HG02610 (cell line): ENCODE measurements around the gene HECW1.

Source experiments
- ATAC-seq: cut with Tn5 transposase; IDR thresholded peaks from one replicate; pipeline ENCODE4 v1.9.1; 2021; ENCODE audit warnings: mild to moderate bottlenecking, moderate library complexity; ENCODE audit not compliant: unreplicated experiment

HECW1 gene

DNA sequence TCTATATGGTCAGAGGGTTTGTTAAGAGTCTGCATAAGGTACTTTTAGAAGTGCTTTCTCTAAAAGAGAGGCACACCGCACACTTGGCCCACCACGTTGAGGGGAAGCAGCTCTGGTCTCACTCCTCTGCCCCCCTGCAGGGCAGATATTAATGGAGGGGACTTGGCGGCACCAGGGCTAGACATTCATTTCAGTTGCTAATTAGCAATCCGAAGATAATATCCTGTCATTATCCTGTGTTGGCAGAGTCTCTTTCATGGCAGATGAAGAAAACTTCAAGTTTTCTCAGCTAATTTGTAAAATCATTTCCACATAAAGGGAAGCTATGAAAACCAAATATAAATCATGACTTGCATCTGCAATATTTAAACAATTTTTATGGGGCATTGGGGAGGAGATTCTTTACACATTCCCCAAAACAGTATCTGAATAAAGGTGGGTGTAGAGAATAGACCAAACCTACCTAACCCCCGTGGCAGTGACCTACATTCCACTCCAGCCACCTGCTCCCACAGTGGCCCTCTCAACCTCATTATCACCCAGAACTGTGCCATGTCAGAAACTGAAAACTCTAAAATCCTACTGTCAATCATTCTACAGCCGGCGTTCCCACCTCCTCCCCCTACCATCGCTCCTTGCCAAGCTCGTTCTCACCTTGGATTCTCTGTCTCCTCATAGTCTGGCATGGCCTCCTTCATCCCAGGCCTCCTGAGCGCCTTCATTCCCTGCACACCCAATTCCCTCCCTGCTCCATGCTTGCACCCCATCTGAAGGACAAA, 416.3 kb downstream of the HECW1 start:
- no peak for ATAC-seq

DNA sequence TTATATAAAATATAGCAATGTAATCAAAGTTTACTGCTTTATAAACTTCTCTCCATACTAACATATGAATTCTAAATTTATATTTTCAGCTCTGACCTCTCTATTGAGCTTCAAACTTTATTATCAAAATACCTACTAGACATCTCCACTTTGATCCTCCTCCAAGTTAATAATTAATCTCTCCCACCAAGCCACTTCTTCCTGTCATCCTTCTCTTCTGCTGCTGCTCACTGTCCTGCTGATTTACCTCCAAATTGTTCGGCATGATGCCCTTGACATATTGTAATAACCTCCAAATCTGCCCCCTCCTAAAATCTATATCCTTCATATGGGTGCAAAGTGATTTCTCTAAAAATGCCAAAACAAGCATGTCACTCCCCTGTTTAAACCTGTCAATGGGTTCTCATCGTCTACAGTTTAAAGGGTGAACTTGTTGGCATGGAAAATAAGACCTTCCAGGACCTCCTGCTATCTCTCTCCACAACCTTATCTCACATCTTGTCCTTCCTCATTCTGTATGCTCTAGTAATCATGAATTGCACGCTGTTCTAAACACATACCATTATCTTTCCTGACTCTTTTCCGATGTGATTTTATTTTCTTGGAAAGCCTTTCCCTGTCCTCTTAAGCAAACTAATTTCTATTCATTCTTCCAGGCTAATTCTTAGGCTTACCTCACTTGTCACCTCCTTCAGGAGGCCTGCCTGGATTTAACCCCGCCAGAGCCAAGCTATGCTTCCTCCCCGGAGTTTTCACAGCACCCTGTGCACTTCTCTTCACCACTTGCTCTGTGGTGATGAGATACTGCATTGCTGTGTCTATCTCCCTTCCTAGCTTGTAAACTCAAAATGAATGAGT, 418.3 kb downstream of the HECW1 start:
- ATAC-seq: no peak

- no peak for ATAC-seq
Observed at GRCh38 chr7:43531700-43532099, 419.3 kb downstream of the HECW1 start.

- ATAC-seq: no peak
Observed at GRCh38 chr7:43533801-43534479, 421.5 kb downstream of the HECW1 start.

GRCh38 chr7:43535031-43535451, 422.6 kb downstream of the HECW1 start:
- ATAC-seq: no peak

DNA sequence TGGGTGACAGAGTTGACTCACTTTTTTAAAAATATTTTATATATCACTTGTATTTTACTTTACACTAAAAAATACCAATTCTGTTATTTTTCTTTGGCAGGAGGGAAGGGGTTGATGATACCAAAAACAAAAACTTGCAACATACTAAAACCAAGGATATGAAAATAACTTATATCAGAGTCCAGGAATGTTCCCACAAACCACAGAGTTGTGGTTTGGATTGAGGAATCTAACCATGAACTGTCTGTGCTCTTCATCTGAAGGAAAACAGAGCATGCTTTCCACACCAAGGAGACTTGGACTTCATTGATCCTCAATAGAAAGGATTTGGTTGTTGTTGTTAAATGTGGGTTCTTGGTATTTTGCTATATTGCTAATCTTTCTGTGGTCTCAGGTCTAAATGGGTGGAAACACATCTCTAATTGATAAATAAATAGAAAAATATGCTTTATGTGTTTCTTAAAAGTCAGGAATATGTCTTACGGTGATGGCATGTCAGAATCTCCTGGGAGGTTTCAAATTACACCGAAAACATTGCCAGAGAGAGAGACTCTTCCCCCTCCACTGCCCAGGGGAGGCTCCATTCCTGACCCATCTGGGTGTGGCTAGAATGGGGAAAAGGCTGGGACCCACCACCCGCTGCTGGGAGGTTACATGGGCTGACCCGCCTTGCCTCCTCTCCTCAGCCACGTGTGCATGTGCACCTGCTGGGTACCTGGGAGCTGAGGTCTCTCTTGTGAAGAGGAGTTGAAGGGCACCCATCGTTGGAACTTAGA, 423.6 kb downstream of the HECW1 start:
- ATAC-seq: no peak

DNA sequence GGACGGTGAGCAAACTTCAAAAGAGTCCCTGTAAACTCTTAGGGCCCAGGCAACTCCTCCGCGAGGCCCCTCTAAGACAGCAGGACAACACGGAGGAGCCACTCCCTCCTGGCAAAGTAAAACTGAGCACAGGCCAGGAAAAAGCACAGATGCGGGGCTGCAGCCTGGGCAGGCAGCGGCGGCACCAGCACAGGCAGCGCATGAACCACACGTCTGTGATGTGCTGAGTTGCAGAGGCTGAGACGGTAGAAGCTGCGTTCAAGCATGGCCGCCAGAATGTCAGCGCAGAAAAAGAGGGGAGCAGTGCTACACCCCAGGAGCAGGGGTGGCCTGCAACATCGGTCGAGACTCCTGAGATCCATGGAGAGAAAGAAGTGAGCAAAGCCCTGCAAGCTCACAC, 424.3 kb downstream of the HECW1 start:
- no peak for ATAC-seq

GRCh38 chr7:43537765-43538403, 425.4 kb downstream of the HECW1 start:
- ATAC-seq: no peak

DNA sequence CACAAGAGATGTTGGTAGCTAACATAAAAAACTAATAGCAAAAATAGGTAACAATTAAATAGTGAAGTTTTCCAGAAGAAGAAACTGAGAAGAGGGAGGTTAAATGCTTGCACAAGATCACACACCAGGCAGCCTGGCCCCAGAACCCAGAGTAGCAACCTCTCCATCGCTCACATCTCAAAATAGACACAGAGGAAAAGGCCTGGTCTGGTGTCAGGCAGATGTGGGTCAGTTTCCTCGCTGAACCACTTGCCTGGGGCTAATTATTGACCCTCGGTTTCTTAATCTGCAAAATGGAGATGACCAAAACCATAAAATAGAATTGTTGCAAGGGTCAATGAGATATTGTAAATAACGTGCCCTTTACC, 425.9 kb downstream of the HECW1 start:
- no peak for ATAC-seq

DNA sequence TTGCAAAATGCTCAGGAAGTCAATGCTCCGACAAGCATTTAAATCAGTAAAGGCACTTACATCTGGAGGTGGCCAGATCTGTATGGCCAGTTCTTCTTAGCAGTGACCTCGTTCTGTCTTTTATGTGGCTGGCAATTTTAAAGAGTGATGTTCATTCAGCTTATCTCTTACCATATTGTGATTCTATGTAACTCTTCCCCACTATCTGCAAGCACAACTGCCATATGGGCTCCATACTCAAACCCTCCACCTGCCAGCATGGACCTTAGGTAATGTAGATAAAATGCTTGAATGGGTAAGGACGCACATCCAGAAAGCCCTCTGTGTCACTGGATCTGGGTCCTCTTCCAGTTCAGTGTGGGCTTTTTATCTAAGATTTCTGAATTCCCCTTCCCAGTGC, 428.0 kb downstream of the HECW1 start:
- no peak for ATAC-seq

GRCh38 chr7:43542716-43543115, 430.3 kb downstream of the HECW1 start:
- ATAC-seq: no peak

DNA sequence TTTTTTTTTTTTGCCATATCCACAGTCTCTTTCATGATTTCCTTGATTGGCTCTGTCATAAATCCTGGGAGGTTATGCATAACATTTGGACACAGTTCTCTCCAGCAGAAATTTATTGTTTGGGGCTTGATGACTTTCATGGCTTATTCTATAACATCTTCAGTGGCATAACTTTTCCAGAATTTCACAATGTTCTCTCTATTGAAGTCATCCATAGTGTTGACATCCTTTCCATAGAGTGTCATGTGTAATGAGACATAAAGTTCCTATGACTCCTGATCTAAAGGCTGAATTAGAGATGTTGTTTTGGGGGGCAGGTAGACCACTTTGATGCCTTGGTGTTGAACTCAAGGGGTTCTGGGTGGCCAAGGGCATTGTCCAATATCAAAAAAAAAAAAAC, 433.8 kb downstream of the HECW1 start:
- ATAC-seq: no peak

DNA sequence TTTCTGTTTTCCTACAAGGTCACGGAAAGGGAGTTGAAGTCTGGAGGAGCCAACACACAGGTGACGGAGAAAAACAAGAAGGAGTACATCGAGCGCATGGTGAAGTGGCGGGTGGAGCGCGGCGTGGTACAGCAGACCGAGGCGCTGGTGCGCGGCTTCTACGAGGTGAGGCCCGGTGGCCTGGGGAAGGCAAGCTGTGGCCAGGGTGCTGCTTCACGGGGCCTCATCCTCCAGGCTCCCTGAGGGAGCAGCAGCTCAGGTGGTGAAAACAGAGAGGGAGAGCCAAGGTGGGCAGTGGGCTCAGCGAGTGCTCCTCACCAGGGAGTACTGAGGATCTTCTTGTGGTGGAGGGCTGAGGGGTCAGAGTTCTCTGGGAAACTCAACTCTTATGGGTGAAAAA, 438.0 kb downstream of the HECW1 start:
- no peak for ATAC-seq

- no peak for ATAC-seq
Observed at GRCh38 chr7:43552122-43552521, 439.7 kb downstream of the HECW1 start.

DNA sequence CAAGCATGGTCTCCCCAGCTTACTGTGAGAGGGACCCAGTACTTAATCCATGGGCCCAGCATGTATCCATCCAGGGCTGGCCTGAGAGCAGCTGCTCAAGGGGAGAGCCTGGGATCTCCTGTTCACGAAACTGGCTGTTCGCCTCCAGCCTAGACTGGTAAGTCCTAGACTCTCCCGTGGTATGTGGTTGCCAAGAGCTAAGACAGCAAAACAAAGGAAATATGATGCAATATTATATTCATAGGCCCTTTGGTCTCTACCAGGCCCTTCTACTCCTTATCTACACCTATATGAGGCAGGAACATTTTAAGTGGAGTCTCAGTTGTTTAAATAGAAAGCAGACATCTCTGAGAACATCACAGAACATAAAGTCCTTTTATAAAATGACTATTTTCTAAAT, 441.6 kb downstream of the HECW1 start:
- no peak for ATAC-seq

GRCh38 chr7:43554423-43554822, 442.0 kb downstream of the HECW1 start:
- ATAC-seq: no peak

DNA sequence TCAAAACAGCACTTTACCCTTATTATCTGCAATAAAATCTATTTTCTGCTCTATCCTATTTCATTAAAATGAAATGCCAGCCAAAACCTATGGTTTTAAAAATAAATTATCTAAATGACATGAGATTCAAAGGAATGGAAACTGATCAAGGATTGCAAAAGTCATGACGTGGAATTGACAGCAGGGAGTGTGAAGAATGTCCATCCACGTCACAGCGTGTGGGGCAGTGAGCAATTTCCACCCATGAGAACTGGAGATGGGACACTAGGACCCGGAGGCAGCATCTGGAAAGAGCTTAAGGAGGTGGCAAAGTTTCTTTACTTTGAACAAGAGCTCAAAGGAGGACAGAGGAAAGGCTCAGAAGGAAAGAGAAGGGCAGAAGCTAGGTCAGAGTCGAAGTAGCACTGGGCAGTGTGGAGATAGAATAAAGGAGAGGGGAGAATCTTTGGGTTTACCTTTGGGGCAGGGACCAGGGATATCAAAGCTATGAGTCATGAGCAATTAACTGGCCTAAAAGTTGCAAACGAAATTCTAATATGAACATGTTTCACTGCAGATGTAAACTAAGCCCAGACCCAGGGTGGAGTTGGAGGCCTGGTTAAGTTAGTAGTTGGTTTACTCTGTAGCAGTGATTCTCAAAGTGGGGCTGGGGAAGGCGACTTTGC, 445.5 kb downstream of the HECW1 start:
- ATAC-seq: no peak

GRCh38 chr7:43559171-43559945, 446.9 kb downstream of the HECW1 start:
- no peak for ATAC-seq

DNA sequence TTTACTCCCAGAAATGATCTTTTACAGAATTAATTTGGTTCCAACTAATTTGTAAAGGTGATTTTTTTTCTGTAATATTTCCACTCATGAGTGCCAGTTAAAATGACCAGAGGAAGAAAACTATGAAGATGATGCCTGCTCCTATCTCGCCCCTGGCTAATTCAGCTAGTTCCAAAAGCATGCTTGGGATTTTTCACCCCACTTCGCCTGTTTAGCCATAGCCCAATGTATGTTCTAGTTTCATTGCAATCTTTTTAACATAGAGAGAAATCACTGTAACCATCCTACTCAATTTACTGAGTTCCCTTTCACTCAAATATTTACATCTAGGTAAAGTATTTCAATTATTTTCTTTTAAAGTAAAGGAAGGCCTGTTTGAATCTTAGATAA, 447.5 kb downstream of the HECW1 start:
- ATAC-seq: no peak
